ENCODE measurements around the gene GSX1.
"Not testable (repeated sequence)": the region's sequence is repeated elsewhere in the genome, so short reads cannot be mapped to it uniquely, and the experiment has no call there.

The GSX1 gene

DNA sequence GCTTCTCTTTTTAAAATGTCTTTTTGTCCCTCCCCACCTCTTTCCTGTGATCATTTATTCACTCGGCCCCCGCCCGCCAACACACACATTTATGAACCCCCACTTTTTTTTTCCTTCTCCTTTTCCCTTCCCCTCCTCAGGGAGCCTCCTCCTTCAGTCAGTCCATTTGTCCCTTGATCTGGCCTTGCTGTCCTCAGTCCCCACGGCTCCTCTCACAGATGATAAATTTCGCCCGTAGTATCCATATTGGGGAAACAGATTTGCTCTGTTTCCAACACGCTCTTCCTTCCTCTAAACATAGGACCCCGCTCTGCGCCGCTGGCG lies 2.0 kb downstream of the GSX1 start:
- DNase-seq (ENCODE audit: low read depth, low spot score) = no peak

DNA sequence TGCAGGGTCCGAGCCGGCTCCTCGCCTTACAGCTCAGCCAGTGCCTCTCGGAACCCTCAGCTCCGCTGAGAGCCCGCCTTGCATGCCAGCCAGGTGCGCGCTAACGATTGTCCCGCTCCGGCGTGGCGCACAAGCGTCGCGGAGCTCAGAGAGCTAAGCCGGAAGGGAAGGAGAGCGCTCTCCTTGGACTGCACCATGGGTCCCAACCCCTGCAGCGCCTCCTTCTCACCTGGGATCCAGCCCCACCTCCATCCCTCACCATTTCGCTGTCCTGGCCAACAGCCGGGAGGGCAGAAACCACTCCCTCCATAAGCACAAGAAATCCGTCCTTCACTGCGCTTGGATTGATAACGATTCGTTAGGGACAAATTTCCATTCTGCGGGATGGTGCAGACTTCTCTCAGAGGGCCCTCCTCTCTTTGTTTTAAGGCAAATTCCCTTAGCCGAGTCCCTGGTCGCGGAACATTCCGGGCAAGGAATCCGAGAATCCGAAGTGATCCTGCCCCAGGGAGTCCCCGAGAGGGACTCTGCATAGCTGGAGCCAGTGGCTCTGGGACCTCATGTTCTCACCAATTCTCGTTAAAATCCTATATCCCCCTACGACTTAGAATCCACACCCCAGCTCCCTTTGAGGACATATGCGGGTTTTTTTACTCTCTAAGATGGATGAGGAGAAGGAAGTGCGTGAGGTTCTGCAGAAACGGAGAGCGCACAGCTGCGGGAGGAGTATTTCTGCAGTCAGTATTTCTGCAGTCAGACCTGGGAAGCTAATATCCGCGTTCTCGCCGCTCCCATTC lies 2.8 kb downstream of the GSX1 start:
- no peak for DNase-seq (ENCODE audit: low read depth, low spot score)

DNA sequence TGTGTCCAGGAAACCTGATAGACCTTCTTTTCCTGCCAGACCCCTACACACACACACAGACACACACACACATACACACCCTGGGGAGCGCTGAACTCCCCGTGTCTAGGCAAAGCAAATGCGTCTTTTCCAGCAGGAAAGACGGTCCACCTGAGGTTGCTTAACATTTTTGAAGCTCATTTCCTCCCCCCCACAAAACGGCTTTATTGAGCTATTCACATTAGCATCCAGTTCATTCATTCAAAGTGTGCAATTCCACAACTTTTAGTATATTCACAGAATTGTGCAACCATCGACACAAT lies 3.4 kb downstream of the GSX1 start:
- no peak for DNase-seq (ENCODE audit: low read depth, low spot score)

DNA sequence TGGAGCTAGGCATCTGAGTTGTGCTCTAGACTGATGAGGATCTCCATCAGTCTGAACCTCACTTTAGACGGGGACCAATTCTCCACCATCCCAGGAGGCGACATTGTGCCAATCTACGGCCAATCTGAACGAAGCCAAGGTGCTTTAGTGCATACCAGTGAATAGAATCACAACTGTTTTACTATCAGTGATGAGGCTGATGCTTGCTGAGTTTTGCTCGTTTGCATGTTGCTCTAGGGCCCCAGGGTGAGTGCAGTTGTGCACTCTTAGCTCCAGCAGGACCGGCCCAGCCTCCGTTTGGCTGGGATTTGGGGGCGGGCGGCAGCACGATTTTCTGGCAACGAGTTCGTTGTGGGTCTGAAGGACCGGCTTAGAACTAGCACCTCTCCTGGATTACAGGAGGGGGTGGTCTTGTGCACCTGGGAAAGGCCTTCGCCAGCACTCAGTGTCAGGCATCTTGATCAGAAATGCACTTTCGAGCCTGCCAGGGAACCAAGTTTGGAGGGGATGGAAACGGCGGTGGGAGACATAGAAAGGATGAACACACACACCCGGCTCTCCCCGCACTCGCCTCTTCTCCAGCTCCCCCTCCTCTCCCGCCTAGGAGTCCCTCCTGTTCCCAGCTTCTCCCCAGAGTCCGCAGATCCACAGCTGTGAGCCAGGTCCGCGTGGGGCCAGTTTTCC lies 4.4 kb downstream of the GSX1 start:
- no peak for DNase-seq (ENCODE audit: low read depth, low spot score)

DNA sequence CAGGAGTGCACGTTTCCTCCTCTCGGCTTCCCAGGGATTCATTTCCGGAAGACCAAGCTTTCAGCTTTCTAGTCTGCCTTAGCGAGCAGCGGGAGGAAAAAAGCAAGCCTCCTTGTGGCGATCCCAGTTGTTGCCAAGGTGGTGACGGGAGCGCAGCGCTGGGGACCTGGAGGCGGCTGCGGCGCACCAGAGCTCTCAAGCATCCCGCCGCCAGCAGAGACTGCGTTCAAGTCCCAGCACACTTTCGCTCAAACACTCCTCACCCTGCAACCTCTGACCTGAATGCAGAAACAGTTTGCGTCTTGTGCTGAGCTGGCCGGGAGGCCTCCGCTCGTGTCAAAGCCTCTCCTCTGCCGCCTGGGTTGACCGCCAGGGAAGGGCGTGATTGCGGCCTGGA lies 4.9 kb downstream of the GSX1 start:
- no peak for DNase-seq (ENCODE audit: low read depth, low spot score)

DNA sequence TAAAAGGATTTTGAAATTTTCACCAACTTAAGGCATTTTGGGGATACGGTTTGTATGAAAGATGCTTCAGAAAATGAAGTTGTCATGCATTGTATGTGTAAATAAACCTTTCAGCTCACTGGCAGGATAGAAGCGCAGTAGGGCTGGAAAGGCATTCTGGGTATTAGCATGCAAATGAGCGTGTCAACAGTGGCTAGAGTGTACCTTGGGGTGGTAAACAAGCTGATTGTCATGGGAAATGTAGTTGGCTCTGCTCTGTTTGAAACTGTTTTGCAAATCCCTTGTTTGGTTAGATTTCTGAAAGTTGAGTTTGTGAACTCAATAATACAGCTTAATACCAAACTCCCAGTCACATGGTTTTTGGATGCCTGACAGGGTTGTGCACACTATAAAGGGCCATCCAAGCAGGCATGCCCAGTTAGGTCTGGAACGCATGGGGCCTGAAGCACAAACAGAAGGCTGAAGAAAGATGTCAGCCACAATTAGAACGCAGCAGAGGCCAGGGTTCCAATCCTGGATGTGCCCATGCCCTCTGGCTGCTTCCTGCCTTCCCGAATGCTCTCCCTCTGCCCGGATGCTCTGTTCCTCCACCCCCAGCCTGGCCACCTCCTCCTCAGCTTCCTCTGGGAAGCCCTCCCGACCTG lies 14.6 kb downstream of the GSX1 start:
- DNase-seq (ENCODE audit: low read depth, low spot score) = no peak

DNA sequence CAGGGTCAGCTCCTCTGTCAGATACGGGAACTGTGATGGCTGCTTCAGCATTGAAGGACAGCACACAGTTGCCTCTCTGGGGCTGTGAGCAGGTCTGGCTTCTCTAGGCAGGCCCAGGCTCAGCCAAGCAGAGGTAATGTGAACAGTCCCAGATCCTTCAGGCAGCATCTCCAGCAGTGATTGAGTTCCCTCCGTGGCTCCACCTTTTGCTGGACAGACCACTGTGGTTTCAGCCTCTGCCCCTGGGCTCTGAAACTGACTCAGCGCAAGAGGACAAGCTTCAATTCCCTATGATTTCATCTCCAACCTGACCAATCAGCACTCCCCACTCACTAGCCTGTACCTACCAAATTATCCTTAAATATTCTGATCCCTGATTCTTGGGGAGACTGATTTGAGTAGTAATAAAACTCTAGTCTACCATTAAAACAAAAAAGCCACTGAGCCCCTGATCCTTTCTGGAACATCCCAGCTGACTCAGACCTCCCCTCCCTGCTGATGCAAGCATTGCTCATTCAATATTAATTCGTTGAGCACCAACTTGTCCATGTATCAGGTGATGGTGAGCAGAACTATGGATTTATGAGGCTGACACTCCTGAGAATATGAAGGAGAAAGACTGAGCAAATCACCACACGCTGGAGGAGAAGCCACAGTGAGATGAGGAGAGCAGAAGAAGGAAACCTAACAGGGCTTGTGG lies 16.7 kb downstream of the GSX1 start:
- DNase-seq (ENCODE audit: low read depth, low spot score) = no peak

DNA sequence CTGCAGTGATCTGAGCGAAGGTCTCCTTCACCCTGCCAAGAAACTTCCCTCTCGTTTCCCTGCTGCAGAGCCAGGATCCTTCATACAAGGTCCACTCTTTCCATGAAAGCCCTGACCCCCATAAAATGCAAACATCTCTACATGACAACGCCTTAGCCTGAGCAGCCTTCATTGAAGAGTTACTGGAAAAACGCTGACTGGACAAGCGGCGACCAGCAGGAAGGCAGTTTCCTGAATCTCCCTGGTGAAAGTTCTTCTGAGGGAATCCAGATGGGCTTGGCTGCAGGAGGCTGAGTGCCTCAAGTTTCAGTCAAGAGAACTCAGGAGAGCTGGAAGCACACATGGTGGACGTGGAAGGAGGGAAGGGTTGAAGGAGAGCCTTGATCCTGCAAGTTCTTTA lies 17.7 kb downstream of the GSX1 start:
- no peak for DNase-seq (ENCODE audit: low read depth, low spot score)

DNA sequence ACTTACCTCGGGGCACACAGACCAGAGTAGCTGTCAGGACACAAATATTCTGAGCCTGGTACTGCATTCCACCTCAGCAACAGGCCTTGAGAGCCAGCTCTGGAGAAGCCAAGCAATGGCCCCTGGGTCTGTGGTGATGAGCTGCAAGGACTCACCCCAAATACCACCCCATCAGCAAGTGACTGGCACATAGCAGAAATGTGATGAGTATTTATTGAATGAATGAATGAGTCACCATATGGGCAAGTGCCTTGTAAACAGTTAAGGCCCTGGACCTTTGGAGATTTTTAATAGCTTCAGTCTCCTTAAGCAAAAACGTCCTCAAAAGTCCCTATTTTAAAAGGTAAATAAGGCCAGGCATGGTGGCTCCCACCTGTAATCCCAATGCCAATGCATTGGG lies 18.2 kb downstream of the GSX1 start:
- no peak for DNase-seq (ENCODE audit: low read depth, low spot score)

DNA sequence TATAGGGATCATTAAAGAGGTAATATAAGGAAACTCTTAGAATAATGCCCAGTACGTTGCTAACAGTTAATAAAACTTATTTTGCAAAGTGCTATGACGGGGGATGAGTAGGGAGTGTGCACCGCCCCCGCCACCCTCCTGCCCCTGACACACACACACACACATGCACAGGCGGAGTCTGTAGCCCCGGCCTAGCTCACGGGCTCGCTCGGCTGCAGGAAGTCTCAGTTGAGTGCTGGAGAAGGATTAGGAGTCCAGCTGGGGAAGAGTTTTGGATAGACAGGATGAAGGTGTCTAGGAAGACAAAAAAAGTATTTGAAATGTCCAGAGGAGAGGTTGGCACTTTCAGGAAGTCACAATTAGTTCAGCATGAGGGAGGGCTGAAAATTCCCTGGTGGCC lies 21.5 kb downstream of the GSX1 start:
- DNase-seq (ENCODE audit: low read depth, low spot score) = no peak

DNA sequence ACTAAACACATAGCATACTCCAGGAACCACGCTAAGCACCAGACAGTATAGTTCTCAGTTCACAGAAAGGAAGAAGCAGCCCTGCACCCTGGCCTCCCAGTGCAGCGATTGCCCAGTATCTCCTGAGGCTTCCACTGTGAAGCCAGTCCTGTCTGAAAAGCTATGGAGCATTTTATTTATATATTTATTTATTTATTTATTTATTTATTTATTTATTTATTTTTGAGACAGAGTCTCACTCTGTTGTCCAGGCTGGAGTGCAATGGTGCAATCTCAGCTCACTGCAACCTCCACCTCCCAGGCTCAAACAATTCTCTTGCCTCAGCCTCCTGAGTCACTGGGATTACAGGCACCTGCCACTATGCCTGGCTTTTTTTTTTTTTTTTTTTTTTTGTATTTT lies 25.5 kb downstream of the GSX1 start:
- DNase-seq (ENCODE audit: low read depth, low spot score) = not testable (repeated sequence)

DNA sequence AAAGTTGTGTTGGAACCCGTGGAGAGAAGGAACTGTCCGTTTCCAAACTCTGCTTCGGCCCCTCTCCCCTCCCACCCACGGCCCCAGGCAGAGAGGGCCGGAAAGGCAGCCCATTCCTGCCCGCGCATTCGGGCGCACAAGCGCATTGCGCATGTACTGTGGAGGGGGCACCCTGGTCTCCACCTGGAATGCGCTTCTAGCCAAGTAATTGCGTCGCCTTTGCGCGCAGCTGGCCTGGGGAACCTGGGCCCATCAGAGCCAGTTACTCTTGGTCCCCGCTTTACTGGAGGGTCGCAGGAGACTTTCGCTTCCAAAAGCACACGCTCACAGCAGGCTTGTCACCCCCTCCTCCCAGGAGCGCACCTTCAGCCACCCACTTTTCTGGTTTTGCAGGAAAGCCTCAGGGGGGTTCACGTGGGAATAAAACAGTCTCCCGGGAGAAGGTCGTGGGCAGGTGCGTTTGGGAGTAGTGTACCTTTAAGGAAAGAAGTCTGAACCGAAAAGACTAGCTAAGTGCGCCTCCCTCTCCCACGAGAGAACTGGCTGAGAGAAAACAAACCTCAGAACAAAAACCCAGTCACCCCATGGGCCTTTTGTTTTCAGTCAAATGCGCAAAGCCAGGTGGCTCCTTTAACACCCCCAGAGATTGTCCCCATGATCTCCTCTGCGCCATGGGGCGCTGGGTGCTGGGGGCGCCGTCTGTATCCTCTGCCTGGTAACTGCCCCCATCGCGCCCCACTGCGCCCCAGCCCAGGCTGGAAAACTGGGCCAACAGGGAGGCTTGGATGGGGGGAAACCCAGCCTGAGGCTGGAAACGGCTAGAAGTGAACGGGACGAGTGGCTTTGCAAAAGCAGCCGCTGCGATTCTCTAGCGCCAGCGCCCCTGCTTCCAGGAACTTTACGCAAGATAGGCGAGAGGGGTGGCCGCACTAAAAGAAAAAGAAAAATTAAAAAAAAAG lies 28.5 kb downstream of the GSX1 start:
- no peak for DNase-seq (ENCODE audit: low read depth, low spot score)

DNA sequence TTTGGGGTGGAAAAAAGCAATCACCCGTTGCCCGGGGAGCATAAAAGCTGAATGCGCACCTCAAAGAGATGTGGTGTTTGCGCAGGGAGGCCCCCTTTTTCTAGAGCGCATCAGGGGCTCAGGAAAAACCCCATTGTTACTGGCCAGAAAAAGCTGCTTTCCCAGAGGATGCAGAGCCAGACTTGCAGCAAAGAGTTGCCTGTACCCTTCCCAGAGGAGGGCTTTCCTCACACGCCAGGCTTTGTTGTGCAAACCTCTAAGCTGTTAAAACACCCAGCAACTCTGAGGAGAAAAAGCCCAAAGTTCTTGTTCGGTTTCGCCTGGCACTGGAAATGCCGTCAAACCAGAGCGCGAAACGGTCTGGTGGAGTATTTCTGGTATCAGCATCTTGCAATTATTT lies 29.3 kb downstream of the GSX1 start:
- DNase-seq (ENCODE audit: low read depth, low spot score) = no peak

DNA sequence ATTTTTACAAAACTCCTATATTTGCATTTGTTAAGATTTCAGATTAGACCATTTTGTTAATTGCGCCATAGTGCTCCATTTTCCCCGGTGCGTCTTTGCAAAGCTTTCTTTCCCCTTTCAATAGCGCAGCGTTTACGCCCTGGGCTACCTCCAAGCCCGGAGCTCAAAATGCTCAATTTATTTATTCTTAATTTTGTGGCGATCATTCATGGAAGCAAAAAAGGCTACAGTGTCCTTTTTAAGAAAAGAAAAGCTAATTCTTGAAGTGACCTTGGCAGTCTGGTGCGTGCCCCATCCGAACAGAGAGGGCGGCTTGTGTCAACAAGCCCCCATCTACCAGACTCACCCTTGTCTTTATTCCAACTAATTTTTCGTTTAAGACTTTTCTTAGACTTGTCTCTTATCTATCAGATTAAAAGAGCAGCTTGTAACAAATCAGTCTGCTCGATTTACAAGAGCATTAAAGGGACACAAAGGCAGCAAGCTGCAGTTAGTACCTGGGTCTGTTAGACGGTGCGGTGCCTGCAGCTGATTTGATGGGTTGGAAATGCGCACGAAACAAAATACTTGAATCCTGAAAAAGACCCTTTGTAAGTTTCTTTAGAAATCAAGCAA lies 30.1 kb downstream of the GSX1 start:
- DNase-seq (ENCODE audit: low read depth, low spot score) = no peak

DNA sequence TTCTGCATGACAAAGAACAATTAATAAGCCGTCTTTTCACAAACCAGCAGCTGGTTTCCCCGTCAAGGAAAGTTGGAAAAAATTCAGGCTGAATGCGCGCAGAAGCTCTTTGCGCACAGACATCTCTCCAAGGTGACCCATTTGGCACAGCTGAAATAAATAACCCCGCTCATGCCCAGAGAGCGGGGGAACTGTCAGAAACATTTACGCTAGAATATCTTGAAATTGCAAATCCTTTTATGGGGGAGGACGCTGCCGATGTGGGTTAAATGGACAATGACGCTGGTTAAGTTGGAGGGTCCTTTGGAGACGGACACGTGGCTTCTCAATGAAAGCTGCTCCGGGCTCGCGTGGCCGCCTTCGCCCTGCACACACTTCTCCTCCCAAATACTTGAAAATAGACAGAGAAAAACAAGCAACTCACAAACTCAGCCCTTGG lies 30.6 kb downstream of the GSX1 start:
- no peak for DNase-seq (ENCODE audit: low read depth, low spot score)

DNA sequence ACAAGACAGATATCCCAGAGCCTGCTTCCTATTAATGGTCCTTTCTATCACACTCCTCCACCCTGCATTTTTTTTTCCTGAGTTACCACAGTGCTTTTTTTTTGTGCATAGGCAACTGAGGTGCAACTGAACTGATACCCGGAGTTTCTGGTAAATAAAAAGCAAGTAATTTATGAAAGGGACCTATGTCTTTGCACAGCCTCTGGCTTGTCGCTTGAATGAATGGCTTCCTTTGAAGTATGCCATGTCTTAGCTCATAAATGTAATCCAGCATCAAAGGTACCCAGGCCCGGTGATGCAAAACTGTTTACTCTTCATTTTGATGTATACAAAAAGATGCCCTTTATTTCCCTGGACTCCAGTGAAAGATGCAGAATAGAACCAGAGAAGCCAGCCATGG lies 31.8 kb downstream of the GSX1 start:
- DNase-seq (ENCODE audit: low read depth, low spot score) = no peak

DNA sequence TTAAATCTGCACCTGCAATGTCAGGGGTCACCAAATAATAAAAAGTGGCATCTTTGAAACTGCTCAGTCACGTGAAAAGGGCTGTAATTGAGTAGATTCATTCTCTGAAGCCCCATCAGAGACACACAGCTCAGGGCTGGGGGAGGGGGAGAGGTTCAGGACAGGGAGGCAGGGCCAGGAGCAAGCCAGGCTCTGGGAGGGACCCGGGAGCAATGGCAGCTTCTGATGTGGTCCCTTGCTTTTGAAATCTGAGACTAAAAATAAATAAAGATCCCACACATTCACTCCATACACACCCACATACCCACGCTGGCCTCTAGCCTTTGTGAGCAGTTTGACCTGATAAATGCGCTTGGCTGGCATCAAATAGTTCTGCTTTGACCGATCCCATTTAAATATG lies 32.8 kb downstream of the GSX1 start:
- no peak for DNase-seq (ENCODE audit: low read depth, low spot score)

DNA sequence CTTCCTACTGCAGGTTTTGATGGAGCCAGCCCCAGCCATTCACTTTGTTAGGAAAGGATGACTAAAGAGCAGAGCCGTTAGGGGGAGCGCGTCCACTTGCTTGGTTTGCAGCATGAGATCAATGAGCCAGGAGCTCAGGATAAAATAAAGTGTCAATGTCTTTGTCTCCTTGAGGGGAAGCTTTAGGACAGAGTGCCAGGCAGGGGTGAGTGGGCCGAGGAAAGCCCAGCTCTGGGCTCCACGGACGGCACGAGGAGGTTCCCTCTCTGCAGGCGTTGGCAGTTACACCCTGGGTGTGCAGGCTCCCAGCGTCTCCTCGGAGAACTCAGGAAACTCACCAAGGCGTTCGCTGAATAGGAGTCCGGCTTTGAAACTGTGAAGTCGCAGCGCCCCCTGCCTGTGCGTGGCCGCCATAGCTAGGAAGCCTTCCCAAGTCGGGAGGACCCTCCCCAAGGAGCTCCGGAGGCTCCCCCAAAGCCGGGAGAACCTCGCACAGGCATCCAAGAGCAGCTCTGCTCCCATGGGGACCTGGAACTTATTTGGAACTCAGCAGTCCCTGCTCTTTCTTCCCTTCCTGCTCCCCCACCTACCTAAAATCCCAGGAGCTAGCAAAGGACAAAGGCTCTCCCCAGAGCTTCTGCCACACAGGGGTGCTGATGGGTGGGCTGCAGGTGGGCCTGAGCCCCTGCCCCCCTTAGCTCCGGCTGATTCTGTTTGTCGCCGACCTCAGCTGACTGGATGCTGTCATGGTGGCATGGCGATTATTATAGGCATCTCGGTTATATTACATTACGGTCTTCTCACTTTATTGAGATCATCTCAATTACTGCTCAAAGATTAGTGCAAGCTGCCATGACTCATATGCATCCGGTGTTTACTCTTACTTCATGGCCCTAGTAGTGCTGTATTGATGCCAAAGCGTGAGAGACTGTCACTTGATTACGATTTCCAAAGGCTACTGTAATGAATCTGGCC lies 34.4 kb downstream of the GSX1 start:
- DNase-seq (ENCODE audit: low read depth, low spot score) = peak; percentile 41

DNA sequence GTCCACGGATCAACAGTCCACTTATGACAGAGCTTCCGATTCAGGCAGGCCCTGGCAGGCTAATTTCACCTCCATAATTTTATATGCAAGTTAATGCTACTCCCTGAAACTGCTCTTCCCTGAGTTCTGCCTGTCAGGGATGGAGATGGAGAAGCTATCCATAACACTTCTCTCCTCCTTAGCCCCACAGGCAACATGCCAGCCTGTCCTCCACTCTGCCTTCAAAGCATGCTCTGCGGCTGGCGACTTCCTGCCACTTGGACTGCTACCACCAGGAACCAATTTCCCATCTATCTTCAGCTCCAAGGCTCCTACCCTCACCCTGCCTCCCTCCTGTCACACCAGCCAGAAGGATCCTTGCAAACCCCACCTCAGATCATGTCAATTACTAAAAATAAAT lies 35.4 kb downstream of the GSX1 start:
- DNase-seq (ENCODE audit: low read depth, low spot score) = no peak

DNA sequence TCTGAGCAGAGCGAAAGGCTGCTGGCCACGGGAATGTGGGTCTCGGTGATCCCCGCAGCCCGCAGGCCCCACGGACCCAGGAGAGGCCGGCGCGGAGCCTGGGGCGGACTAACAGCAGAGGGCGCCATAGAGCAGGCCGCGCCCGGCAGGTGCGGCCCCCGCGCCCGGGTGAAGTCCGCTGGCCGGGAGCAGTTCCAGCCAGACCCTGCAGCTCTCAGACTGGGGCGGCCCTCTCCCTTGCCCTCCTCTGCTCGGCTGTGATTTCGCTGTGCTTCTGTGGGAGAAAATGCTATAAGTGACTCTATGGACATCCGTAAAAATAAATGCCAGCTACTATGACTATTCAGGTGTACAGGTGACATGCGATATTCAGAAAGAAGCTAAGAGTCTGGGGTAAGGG lies 37.7 kb downstream of the GSX1 start:
- peak; percentile 16 for DNase-seq (ENCODE audit: low read depth, low spot score)

All from activated CD4-positive, CD25-positive, alpha-beta regulatory T cell treated with anti-CD3 and anti-CD28 coated beads, Interleukin-2, amount 50 U/mL, for 16 hours (primary cell).